WTC11 (cell line): ENCODE measurements around the gene ZNF423.

Experiments
- ESRRA ChIP-seq: sonication (generic); formaldehyde crosslinking; IDR thresholded peaks from 2 replicates; pipeline ENCODE4 v1.8.1; 2022; ENCODE audit warnings: mild to moderate bottlenecking, missing genetic modification reagents, borderline replicate concordance
- PRRX2 ChIP-seq: fragments of 250-450 bp; sonication (Bioruptor Pico); IDR thresholded peaks from 2 replicates; pipeline ENCODE4 v1.8.0; 2021; ENCODE audit warnings: mild to moderate bottlenecking
- RORB ChIP-seq: fragments of 250-450 bp; sonication (Bioruptor Pico); IDR thresholded peaks from 2 replicates; pipeline ENCODE4 v1.9.0; 2021; ENCODE audit warnings: mild to moderate bottlenecking
- SMAD3 ChIP-seq: sonication (generic); formaldehyde crosslinking; IDR thresholded peaks from 2 replicates; pipeline ENCODE4 v1.8.0; 2022; ENCODE audit warnings: missing genetic modification reagents, mild to moderate bottlenecking, borderline replicate concordance
- TEAD4 ChIP-seq: sonication (generic); formaldehyde crosslinking; IDR thresholded peaks from 2 replicates; pipeline ENCODE4 v1.8.0; 2022; ENCODE audit warnings: mild to moderate bottlenecking, missing genetic modification reagents
- ZNF138 ChIP-seq: sonication (generic); formaldehyde crosslinking; conservative IDR thresholded peaks from 2 replicates; pipeline ENCODE4 v1.8.1; 2022; ENCODE audit warnings: mild to moderate bottlenecking, moderate library complexity, missing genetic modification reagents
- ZNF232 ChIP-seq: sonication (generic); formaldehyde crosslinking; IDR thresholded peaks from 2 replicates; pipeline ENCODE4 v1.8.0; 2022; ENCODE audit warnings: mild to moderate bottlenecking, missing genetic modification reagents
- ZNF317 ChIP-seq: sonication (generic); formaldehyde crosslinking; IDR thresholded peaks from 2 replicates; pipeline ENCODE4 v1.8.1; 2023; ENCODE audit warnings: low read depth, mild to moderate bottlenecking, moderate library complexity, missing genetic modification reagents, borderline replicate concordance
- TF ChIP-seq, protein P1 (sequence below): fragments of 200-600 bp; IDR thresholded peaks from 2 replicates; pipeline ENCODE4 v1.8.0; 2022; ENCODE audit warnings: antibody characterized with exemption
- TF ChIP-seq, protein P2 (sequence below): sonication (generic); formaldehyde crosslinking; IDR thresholded peaks from 2 replicates; pipeline ENCODE4 v1.8.1; 2023; ENCODE audit warnings: mild to moderate bottlenecking, missing genetic modification reagents, borderline replicate concordance
- TF ChIP-seq, protein P3 (sequence below): sonication (generic); formaldehyde crosslinking; IDR thresholded peaks from 2 replicates; pipeline ENCODE4 v1.8.1; 2023; ENCODE audit warnings: mild to moderate bottlenecking, missing genetic modification reagents
- TF ChIP-seq, protein P4 (sequence below): sonication (generic); formaldehyde crosslinking; IDR thresholded peaks from 2 replicates; pipeline ENCODE4 v1.8.1; 2023; ENCODE audit warnings: mild to moderate bottlenecking, missing genetic modification reagents, moderate library complexity
- TF ChIP-seq, protein P5 (sequence below): fragments of 250-450 bp; sonication (Bioruptor Pico); IDR thresholded peaks from 2 replicates; pipeline ENCODE4 v2.1.2; 2022; ENCODE audit warnings: mild to moderate bottlenecking, moderate library complexity

DNA sequence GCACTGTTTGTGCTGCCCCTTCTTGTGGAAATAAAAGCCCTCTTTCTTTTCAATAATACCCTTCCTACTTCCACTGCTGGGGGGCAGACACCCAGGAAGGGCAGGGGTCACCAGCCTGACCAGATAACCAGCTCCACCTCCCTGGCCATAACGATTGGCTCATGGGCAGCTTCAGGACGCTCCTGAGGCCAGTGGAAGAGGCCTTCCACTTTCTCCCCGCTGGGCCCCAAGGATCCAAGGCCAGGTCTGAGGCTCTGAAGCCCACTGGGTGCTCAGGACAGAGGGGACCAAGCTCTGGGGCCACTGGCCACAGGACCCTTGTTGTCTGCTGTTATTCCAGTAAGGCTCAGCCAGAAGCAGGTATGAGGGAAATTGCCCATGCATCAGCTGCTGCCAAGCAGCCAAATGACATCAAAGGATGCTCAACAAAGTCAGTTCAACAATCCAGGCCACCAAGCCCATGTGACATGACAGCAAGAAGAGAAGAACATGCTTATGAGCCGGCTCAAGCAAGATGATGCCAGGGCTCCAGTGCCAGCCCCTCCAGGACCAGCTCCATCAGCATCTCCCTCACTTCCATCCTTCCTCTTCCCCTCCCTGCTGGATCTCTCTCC lies 238.8 kb downstream of the ZNF423 start:
- TF ChIP-seq, protein P1, sequence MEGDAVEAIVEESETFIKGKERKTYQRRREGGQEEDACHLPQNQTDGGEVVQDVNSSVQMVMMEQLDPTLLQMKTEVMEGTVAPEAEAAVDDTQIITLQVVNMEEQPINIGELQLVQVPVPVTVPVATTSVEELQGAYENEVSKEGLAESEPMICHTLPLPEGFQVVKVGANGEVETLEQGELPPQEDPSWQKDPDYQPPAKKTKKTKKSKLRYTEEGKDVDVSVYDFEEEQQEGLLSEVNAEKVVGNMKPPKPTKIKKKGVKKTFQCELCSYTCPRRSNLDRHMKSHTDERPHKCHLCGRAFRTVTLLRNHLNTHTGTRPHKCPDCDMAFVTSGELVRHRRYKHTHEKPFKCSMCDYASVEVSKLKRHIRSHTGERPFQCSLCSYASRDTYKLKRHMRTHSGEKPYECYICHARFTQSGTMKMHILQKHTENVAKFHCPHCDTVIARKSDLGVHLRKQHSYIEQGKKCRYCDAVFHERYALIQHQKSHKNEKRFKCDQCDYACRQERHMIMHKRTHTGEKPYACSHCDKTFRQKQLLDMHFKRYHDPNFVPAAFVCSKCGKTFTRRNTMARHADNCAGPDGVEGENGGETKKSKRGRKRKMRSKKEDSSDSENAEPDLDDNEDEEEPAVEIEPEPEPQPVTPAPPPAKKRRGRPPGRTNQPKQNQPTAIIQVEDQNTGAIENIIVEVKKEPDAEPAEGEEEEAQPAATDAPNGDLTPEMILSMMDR = no peak
- TF ChIP-seq ZNF232 (CRISPR knock-in tag) = no peak
- TF ChIP-seq ZNF138 (CRISPR knock-in tag) = no peak
- no peak for TF ChIP-seq ZNF317 (CRISPR knock-in tag)
- no peak for TF ChIP-seq RORB (CRISPR knock-in tag)
- TF ChIP-seq PRRX2 (CRISPR knock-in tag) = no peak
- TF ChIP-seq, protein P2, sequence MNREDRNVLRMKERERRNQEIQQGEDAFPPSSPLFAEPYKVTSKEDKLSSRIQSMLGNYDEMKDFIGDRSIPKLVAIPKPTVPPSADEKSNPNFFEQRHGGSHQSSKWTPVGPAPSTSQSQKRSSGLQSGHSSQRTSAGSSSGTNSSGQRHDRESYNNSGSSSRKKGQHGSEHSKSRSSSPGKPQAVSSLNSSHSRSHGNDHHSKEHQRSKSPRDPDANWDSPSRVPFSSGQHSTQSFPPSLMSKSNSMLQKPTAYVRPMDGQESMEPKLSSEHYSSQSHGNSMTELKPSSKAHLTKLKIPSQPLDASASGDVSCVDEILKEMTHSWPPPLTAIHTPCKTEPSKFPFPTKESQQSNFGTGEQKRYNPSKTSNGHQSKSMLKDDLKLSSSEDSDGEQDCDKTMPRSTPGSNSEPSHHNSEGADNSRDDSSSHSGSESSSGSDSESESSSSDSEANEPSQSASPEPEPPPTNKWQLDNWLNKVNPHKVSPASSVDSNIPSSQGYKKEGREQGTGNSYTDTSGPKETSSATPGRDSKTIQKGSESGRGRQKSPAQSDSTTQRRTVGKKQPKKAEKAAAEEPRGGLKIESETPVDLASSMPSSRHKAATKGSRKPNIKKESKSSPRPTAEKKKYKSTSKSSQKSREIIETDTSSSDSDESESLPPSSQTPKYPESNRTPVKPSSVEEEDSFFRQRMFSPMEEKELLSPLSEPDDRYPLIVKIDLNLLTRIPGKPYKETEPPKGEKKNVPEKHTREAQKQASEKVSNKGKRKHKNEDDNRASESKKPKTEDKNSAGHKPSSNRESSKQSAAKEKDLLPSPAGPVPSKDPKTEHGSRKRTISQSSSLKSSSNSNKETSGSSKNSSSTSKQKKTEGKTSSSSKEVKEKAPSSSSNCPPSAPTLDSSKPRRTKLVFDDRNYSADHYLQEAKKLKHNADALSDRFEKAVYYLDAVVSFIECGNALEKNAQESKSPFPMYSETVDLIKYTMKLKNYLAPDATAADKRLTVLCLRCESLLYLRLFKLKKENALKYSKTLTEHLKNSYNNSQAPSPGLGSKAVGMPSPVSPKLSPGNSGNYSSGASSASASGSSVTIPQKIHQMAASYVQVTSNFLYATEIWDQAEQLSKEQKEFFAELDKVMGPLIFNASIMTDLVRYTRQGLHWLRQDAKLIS (CRISPR knock-in tag) = no peak
- TF ChIP-seq, protein P3, sequence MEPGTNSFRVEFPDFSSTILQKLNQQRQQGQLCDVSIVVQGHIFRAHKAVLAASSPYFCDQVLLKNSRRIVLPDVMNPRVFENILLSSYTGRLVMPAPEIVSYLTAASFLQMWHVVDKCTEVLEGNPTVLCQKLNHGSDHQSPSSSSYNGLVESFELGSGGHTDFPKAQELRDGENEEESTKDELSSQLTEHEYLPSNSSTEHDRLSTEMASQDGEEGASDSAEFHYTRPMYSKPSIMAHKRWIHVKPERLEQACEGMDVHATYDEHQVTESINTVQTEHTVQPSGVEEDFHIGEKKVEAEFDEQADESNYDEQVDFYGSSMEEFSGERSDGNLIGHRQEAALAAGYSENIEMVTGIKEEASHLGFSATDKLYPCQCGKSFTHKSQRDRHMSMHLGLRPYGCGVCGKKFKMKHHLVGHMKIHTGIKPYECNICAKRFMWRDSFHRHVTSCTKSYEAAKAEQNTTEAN (CRISPR knock-in tag) = no peak
- TF ChIP-seq TEAD4 = no peak
- TF ChIP-seq ESRRA (CRISPR knock-in tag) = no peak
- TF ChIP-seq SMAD3 (CRISPR knock-in tag) = no peak
- TF ChIP-seq, protein P4, sequence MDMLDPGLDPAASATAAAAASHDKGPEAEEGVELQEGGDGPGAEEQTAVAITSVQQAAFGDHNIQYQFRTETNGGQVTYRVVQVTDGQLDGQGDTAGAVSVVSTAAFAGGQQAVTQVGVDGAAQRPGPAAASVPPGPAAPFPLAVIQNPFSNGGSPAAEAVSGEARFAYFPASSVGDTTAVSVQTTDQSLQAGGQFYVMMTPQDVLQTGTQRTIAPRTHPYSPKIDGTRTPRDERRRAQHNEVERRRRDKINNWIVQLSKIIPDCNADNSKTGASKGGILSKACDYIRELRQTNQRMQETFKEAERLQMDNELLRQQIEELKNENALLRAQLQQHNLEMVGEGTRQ (CRISPR knock-in tag) = no peak
- TF ChIP-seq, protein P5, sequence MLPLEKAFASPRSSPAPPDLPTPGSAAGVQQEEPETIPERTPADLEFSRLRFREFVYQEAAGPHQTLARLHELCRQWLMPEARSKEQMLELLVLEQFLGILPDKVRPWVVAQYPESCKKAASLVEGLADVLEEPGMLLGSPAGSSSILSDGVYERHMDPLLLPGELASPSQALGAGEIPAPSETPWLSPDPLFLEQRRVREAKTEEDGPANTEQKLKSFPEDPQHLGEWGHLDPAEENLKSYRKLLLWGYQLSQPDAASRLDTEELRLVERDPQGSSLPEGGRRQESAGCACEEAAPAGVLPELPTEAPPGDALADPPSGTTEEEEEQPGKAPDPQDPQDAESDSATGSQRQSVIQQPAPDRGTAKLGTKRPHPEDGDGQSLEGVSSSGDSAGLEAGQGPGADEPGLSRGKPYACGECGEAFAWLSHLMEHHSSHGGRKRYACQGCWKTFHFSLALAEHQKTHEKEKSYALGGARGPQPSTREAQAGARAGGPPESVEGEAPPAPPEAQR (CRISPR knock-in tag) = no peak
